Effector CD4-positive, alpha-beta T cell (primary cell): ENCODE data around the gene GART.

ENCODE experiments used
- DNase-seq: peaks from one replicate; pipeline ENCODE4 v3.0.0-alpha.2; 2020

The GART gene

GRCh38 chr21:33458861-33459260 is 83.1 kb downstream of the GART start:
- no peak for DNase-seq

- DNase-seq: no peak
These were observed 86.1 kb downstream of the GART start for GRCh38 chr21:33455686-33456446.
